ENCODE measurements around the gene POU2AF3. TPM values are rescaled to one million over a fixed set of nuclear protein-coding genes. Genes with fewer than 3 reads are reported as not detected.

POU2AF3 gene
- total and polyA plus RNA-seq, 2 of the 4 experiments (the other 2 are of a cell fraction): 0.17 TPM; not detected in 1

GRCh38 chr11:111353776-111354600, 55.6 kb downstream of the POU2AF3 start:
- Histone ChIP-seq H2BK5ac (ENCODE audit: low read depth, low read length, poor library complexity, severe bottlenecking) (no peak overlapping the region), H2BK120ac (ENCODE audit: low read depth, low read length) (no peak overlapping the region), H3K56ac (ENCODE audit: extremely low read depth, insufficient read depth, low read length) (no peak overlapping the region), H3K4me2 (ENCODE audit: low read depth, low read length) (no peak overlapping the region), H2AK5ac (ENCODE audit: low read depth, low read length) (no peak overlapping the region), H3K9ac (ENCODE audit: low read depth, low read length) (no peak overlapping the region), H2AFZ (replicated peaks; ENCODE audit: low read length, poor library complexity) (no peak overlapping the region), H3K27me3 (ENCODE audit: control insufficient read depth, insufficient read depth, low read length) (peaks cover 32% of the 10 kb centered on the region), H4K5ac (ENCODE audit: low read depth, low read length) (no peak overlapping the region), H4K8ac (ENCODE audit: low read depth in 2 of 2, low read length in 2 of 2) (no peak overlapping the region), H3K4me3 (ENCODE audit: insufficient read depth, low read depth, low read length) (no peak overlapping the region), H3K4me1 (ENCODE audit: control insufficient read depth, insufficient read depth, low read length) (no peaks in the 10 kb centered on the region), H3K79me1 (ENCODE audit: low read depth in 1 of 2, low read length in 2 of 2) (no peaks in the 10 kb centered on the region), H3K4ac (ENCODE audit: low read depth, low read length) (no peak overlapping the region), H3K36me3 (ENCODE audit: control insufficient read depth, insufficient read depth, low read length) (no peaks in the 10 kb centered on the region), H3K18ac (ENCODE audit: low read depth, low read length) (no peak overlapping the region), H4K91ac (ENCODE audit: insufficient read depth, low read depth, low read length) (no peak overlapping the region), H3K9me3 (ENCODE audit: control insufficient read depth, insufficient read depth, low read length) (no peaks in the 10 kb centered on the region), H2AK9ac (replicated peaks; ENCODE audit: low read depth, low read length, poor library complexity) (no peak overlapping the region), H3K23ac (ENCODE audit: low read depth, low read length) (no peak overlapping the region), H3K14ac (replicated peaks; ENCODE audit: low read depth, low read length) (no peak overlapping the region), H3K27ac (ENCODE audit: insufficient read depth, low read length) (no peak overlapping the region), H4K20me1 (ENCODE audit: insufficient read depth, low read length) (no peaks in the 10 kb centered on the region), H2BK20ac (ENCODE audit: low read depth, low read length) (no peak overlapping the region), H2BK15ac (ENCODE audit: low read depth, low read length) (no peak overlapping the region), H3K9me1 (ENCODE audit: insufficient read depth, low read length) (no peaks in the 10 kb centered on the region; the same call in 1 of the 2 replicates)
- ATAC-seq (ENCODE audit: low read depth) (no peak), DNase-seq (no peak)
- no peak for TF ChIP-seq USF2 (IDR thresholded peaks at IDR 0.05; ENCODE audit: low read depth, low read length)
- TF ChIP-seq BHLHE40 (IDR thresholded peaks at IDR 0.05; ENCODE audit: low read depth, low read length): no peak
- no peak for TF ChIP-seq RFX5 (IDR thresholded peaks at IDR 0.05; ENCODE audit: low read depth, low read length)
- TF ChIP-seq MAZ (IDR thresholded peaks at IDR 0.05; ENCODE audit: borderline replicate concordance, low read depth, low read length): no peak
- no peak for TF ChIP-seq MXI1 (IDR thresholded peaks at IDR 0.05; ENCODE audit: borderline replicate concordance, low read depth, low read length)
- no peak for TF ChIP-seq CTCF (conservative IDR thresholded peaks at IDR 0.05; ENCODE audit: low read depth, low read length)
- TF ChIP-seq RAD21 (IDR thresholded peaks at IDR 0.05; ENCODE audit: low read length): no peak
- TF ChIP-seq CEBPB (IDR thresholded peaks at IDR 0.05; ENCODE audit: low read depth, low read length): no peak
- no peak for TF ChIP-seq NFE2L2 (IDR thresholded peaks at IDR 0.05; ENCODE audit: low read depth, low read length)
- no peak for TF ChIP-seq FOS (IDR thresholded peaks at IDR 0.05; ENCODE audit: low read depth, low read length)
- TF ChIP-seq RCOR1 (IDR thresholded peaks at IDR 0.05; ENCODE audit: insufficient replicate concordance, low read length): no peak
- TF ChIP-seq ELK1 (IDR thresholded peaks at IDR 0.05; ENCODE audit: borderline replicate concordance, low read depth, low read length): no peak
- TF ChIP-seq POLR2A (IDR thresholded peaks at IDR 0.05; ENCODE audit: low read depth, low read length): no peak
- no peak for TF ChIP-seq MAFK (IDR thresholded peaks at IDR 0.05; ENCODE audit: low read depth, low read length)
- TF ChIP-seq SMC3 (IDR thresholded peaks at IDR 0.05; ENCODE audit: low read depth, low read length): no peak
- ChIA-PET POLR2A (ENCODE audit: unreplicated experiment) (no interaction called here), CTCF (no interaction called here)
- in situ Hi-C loops (cut with MboI; ENCODE audit: low sequenced_read_pairs): no loop called here
- dilution Hi-C loops (cut with HindIII; ENCODE audit: low sequenced_read_pairs, unreplicated experiment): no loop called here
- intact Hi-C loops (cut with micrococcal nuclease): no loop called here
- WGBS, 2 experiments (ENCODE audit: extremely low coverage in 2 of 2, insufficient read length in 1 of 2): 100% methylated on average over 1 of the region's 16 CpGs; no CpG with 5 or more reads in 1 of the 2 experiments
- no TSS peak for BruUV-seq (replicated peaks)

Data from IMR-90 (cell line).